ENCODE data around the gene SYT9.

- no peak for TF ChIP-seq ZNF501 (tag by site-specific recombination; IDR thresholded peaks at IDR 0.05)
- TF ChIP-seq, protein P1, sequence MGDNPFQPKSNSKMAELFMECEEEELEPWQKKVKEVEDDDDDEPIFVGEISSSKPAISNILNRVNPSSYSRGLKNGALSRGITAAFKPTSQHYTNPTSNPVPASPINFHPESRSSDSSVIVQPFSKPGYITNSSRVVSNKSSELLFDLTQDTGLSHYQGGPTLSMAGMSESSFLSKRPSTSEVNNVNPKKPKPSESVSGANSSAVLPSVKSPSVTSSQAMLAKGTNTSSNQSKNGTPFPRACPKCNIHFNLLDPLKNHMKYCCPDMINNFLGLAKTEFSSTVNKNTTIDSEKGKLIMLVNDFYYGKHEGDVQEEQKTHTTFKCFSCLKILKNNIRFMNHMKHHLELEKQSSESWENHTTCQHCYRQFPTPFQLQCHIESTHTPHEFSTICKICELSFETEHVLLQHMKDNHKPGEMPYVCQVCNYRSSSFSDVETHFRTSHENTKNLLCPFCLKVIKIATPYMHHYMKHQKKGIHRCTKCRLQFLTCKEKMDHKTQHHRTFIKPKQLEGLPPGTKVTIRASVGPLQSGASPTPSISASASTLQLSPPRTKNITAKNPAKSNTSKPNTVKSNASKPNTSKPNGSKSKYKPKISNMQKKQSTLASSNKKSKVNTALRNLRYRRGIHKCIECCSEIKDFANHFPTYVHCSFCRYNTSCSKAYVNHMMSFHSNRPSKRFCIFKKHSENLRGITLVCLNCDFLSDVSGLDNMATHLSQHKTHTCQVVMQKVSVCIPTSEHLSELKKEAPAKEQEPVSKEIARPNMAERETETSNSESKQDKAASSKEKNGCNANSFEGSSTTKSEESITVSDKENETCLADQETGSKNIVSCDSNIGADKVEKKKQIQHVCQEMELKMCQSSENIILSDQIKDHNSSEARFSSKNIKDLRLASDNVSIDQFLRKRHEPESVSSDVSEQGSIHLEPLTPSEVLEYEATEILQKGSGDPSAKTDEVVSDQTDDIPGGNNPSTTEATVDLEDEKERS (tag by site-specific recombination; IDR thresholded peaks at IDR 0.05): no peak
- TF ChIP-seq SP2 (tag by site-specific recombination; IDR thresholded peaks at IDR 0.05): no peak
- no peak for TF ChIP-seq MZF1 (tag by site-specific recombination; IDR thresholded peaks at IDR 0.05; ENCODE audit: borderline replicate concordance)
- TF ChIP-seq ZNF274 (IDR thresholded peaks at IDR 0.05; ENCODE audit: low read length): no peak
- TF ChIP-seq ZNF274 (tag by site-specific recombination; IDR thresholded peaks at IDR 0.05; ENCODE audit: borderline replicate concordance): no peak
- TF ChIP-seq CTCF (tag by site-specific recombination; IDR thresholded peaks at IDR 0.05): no peak
- no peak for TF ChIP-seq BCL11A (tag by site-specific recombination; IDR thresholded peaks at IDR 0.05; ENCODE audit: low read depth)
- TF ChIP-seq ZNF140 (tag by site-specific recombination; IDR thresholded peaks at IDR 0.05): no peak
- no peak for TF ChIP-seq YY1 (tag by site-specific recombination; IDR thresholded peaks at IDR 0.05)
- TF ChIP-seq, protein P2, sequence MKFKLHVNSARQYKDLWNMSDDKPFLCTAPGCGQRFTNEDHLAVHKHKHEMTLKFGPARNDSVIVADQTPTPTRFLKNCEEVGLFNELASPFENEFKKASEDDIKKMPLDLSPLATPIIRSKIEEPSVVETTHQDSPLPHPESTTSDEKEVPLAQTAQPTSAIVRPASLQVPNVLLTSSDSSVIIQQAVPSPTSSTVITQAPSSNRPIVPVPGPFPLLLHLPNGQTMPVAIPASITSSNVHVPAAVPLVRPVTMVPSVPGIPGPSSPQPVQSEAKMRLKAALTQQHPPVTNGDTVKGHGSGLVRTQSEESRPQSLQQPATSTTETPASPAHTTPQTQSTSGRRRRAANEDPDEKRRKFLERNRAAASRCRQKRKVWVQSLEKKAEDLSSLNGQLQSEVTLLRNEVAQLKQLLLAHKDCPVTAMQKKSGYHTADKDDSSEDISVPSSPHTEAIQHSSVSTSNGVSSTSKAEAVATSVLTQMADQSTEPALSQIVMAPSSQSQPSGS (tag by site-specific recombination; IDR thresholded peaks at IDR 0.05; ENCODE audit: low read depth): no peak
Measured at GRCh38 chr11:7484131-7484530, 232.4 kb downstream of the SYT9 start.
